HCT116 (cell line): ENCODE data around the gene SART3. TPM values are rescaled to one million over a fixed set of nuclear protein-coding genes. Genes with fewer than 3 reads are reported as not detected.

ENCODE experiments used
- ATAC-seq: fragments of 200-7000 bp; cut with Tn5 transposase; 2 replicates; pipeline ENCODE4 v1.9.1; 2020; ENCODE audit warnings: mild to moderate bottlenecking, moderate library complexity
- BruUV-seq: library from RNA; stranded (reverse); fragments of 400-500 nt; replicated peaks from 2 replicates; lab custom pipeline; 2021; lab: Mats Ljungman, UMichigan
- CTCF ChIA-PET: fragments of 300-600 bp; sonication (Branson Sonifier 250); formaldehyde crosslinking; loops from one replicate; lab custom pipeline; 2021; ENCODE audit warnings: antibody characterized with exemption; lab: Charles Lee
- POLR2A ChIA-PET: fragments of 300-600, 350-600 bp; sonication (Branson Sonifier 250); formaldehyde crosslinking; loops from one replicate; lab custom pipeline; 2021; ENCODE audit warnings: antibody characterized with exemption; lab: Charles Lee
- RAD21 ChIA-PET, 2 experiments: fragments of 300-600 bp; sonication (Branson Sonifier 250); formaldehyde crosslinking; loops; one replicate each; lab custom pipeline; 2023; ENCODE audit warnings: low total read pairs in 2 of 2; ENCODE audit not compliant: uncharacterized antibody in 2 of 2, unreplicated experiment in 2 of 2, low non-redundant PET in 1 of 2; lab: Charles Lee
- DNase-seq: peaks from one replicate; pipeline ENCODE4 v3.0.0-alpha.2; 2010; ENCODE audit warnings: low read depth, low spot score
- H2AFZ ChIP-seq: fragments of 200-600 bp; shearing (Covaris generic), sonication (generic); 2 replicates; pipeline ENCODE4 v1.6.1; 2017; ENCODE audit warnings: low read depth, mixed run types, mixed read lengths, antibody characterized with exemption, low read length; ENCODE audit not compliant: poor library complexity, severe bottlenecking
- H3K27ac ChIP-seq: 2 replicates; pipeline ENCODE4 v1.5.1; 2012; ENCODE audit warnings: low read depth, low read length
- H3K27me3 ChIP-seq: fragments of 200-600 bp; sonication (generic); 2 replicates; pipeline ENCODE4 v1.6.1; 2016; ENCODE audit warnings: mixed run types, low read length, mixed read lengths; ENCODE audit not compliant: insufficient read depth
- H3K36me3 ChIP-seq, 2 experiments: fragments of 200-500 bp in 1 of 2; fragments of 200-600 bp in 1 of 2; sonication (Bioruptor generic) in 1 of 2; sonication (generic) in 1 of 2; 2 replicates each; pipeline versions ENCODE4 v1.5.1 to v1.6.1; 2014 to 2016; ENCODE audit warnings: low read length in 2 of 2, inconsistent platforms in 1 of 2, mixed read lengths in 1 of 2, mixed run types in 1 of 2; ENCODE audit not compliant: insufficient read depth in 2 of 2, control insufficient read depth in 1 of 2
- H3K4me1 ChIP-seq, 2 experiments: fragments of 200-600 bp in 1 of 2; sonication (generic) in 1 of 2; 2 replicates each; pipeline versions ENCODE4 v1.5.1 to v1.6.1; 2012 to 2017; ENCODE audit warnings: low read length in 2 of 2, inconsistent platforms in 1 of 2, mild to moderate bottlenecking in 1 of 2, mixed read lengths in 1 of 2, mixed run types in 1 of 2, moderate library complexity in 1 of 2; ENCODE audit not compliant: insufficient read depth in 2 of 2, control insufficient read depth in 1 of 2
- H3K4me2 ChIP-seq: fragments of 200-600 bp; sonication (generic); 2 replicates; pipeline ENCODE4 v1.6.1; 2017; ENCODE audit warnings: mixed run types, low read length, mixed read lengths
- H3K4me3 ChIP-seq, 2 experiments: fragments of 200-600 bp in 1 of 2; sonication (generic) in 1 of 2; replicated peaks in 1 of 2; 2 replicates each; pipeline ENCODE4 v1.5.1; 2011 to 2016; ENCODE audit warnings: low read length in 2 of 2, control low read depth in 1 of 2, low read depth in 1 of 2, mild to moderate bottlenecking in 1 of 2, mixed read lengths in 1 of 2, mixed run types in 1 of 2
- H3K79me2 ChIP-seq: fragments of 200-600 bp; sonication (generic); 2 replicates; pipeline ENCODE4 v1.6.1; 2017; ENCODE audit warnings: mild to moderate bottlenecking, mixed run types, low read length, moderate library complexity, mixed read lengths; ENCODE audit not compliant: insufficient read depth
- H3K9ac ChIP-seq: fragments of 200-600 bp; sonication (generic); 2 replicates; pipeline ENCODE4 v1.6.1; 2016; ENCODE audit warnings: low read length, mixed read lengths
- H3K9me2 ChIP-seq: fragments of 200-600 bp; sonication (generic), shearing (Covaris generic); 2 replicates; pipeline ENCODE4 v1.6.1; 2017; ENCODE audit warnings: mixed run types, mild to moderate bottlenecking, moderate library complexity; ENCODE audit not compliant: insufficient read depth
- H3K9me3 ChIP-seq, 2 experiments: fragments of 200-500 bp in 1 of 2; fragments of 200-600 bp in 1 of 2; sonication (Bioruptor generic) in 1 of 2; sonication (generic) in 1 of 2; 2 replicates each; pipeline ENCODE4 v1.6.1; 2014 to 2017; ENCODE audit warnings: low read length in 2 of 2, mixed read lengths in 2 of 2, inconsistent platforms in 1 of 2, low read depth in 1 of 2, mild to moderate bottlenecking in 1 of 2, mixed run types in 1 of 2, moderate library complexity in 1 of 2; ENCODE audit not compliant: control insufficient read depth in 1 of 2, insufficient read depth in 1 of 2
- H4K20me1 ChIP-seq: fragments of 200-600 bp; sonication (generic), shearing (Covaris generic); 2 replicates; pipeline ENCODE4 v1.6.1; 2017; ENCODE audit warnings: mixed run types, mild to moderate bottlenecking, moderate library complexity; ENCODE audit not compliant: insufficient read depth
- CBX3 ChIP-seq: IDR thresholded peaks from 2 replicates; pipeline ENCODE4 v1.6.1; 2012; ENCODE audit warnings: low read depth
- EZH2 ChIP-seq: fragments of 200-600 bp; sonication (generic); IDR thresholded peaks from 2 replicates; pipeline ENCODE4 v1.6.1; 2017; ENCODE audit warnings: antibody characterized with exemption, mixed run types
- SIN3A ChIP-seq: IDR thresholded peaks from 2 replicates; pipeline ENCODE4 v1.6.1; 2012; ENCODE audit warnings: low read depth
- SP1 ChIP-seq: IDR thresholded peaks from 2 replicates; pipeline ENCODE4 v1.6.1; 2012; ENCODE audit warnings: low read depth
- SRF ChIP-seq: IDR thresholded peaks from 2 replicates; pipeline ENCODE4 v1.6.1; 2012; ENCODE audit warnings: low read depth
- YY1 ChIP-seq: IDR thresholded peaks from 2 replicates; pipeline ENCODE4 v1.6.1; 2011; ENCODE audit warnings: low read length, low read depth, moderate library complexity, mild to moderate bottlenecking; ENCODE audit not compliant: insufficient replicate concordance; ENCODE audit errors: extremely low read depth
- ZFX ChIP-seq: fragments of 450-650 bp; IDR thresholded peaks from 2 replicates; pipeline ENCODE4 v1.6.1; 2017
- intact Hi-C: fragments of 100-400 bp; cut with micrococcal nuclease; formaldehyde crosslinking; loops from 2 replicates; pipeline ENCODE4 v1.10.0; 2022
- total RNA-seq: library from RNA; stranded (reverse); gene quantifications from one replicate; pipeline ENCODE4 v1.2.1, GENCODE V29; 2021; ENCODE audit not compliant: unreplicated experiment
- TF ChIP-seq, protein P1 (sequence below): IDR thresholded peaks from 2 replicates; pipeline ENCODE4 v1.6.1; 2011; ENCODE audit warnings: mild to moderate bottlenecking, low read length, moderate library complexity; ENCODE audit not compliant: insufficient replicate concordance; ENCODE audit errors: extremely low read depth
- TF ChIP-seq, protein P2 (sequence below): IDR thresholded peaks from 2 replicates; pipeline ENCODE4 v1.6.1; 2012; ENCODE audit warnings: low read depth
- TF ChIP-seq, protein P3 (sequence below): IDR thresholded peaks from 2 replicates; pipeline ENCODE4 v1.6.1; 2012
- TF ChIP-seq, protein P4 (sequence below): IDR thresholded peaks from 2 replicates; pipeline ENCODE4 v1.6.1; 2012

The SART3 gene
- total RNA-seq, 1 experiment from 2014 or later = 76.1 TPM

DNA sequence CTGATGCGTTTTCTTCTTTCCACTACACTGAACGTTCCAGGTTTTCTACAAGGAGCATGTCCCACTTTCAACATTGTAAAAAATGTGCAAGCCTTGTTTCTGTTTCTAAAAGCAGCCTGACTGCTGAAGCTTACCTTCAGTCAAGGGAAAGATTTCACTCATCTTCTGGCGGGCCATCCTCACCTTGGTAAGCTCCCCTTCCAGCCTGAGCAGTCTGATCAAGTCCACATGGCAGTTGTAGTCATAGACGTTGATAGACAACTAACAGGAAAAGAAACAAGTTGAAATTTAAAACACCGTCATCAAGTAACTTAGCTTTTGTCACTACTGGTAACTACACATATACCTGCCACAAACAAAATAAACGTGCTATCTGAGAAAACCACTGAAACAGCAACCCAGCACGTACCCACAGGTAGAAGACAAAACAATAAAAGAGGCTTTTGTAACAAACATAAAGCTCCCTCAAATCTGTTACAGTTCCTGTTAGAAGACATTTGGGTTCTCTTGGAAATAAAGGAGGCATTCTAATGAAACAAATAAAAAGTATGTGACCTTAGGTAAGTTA is 11.9 kb downstream of the SART3 start (continued):
- TF ChIP-seq, protein P1, sequence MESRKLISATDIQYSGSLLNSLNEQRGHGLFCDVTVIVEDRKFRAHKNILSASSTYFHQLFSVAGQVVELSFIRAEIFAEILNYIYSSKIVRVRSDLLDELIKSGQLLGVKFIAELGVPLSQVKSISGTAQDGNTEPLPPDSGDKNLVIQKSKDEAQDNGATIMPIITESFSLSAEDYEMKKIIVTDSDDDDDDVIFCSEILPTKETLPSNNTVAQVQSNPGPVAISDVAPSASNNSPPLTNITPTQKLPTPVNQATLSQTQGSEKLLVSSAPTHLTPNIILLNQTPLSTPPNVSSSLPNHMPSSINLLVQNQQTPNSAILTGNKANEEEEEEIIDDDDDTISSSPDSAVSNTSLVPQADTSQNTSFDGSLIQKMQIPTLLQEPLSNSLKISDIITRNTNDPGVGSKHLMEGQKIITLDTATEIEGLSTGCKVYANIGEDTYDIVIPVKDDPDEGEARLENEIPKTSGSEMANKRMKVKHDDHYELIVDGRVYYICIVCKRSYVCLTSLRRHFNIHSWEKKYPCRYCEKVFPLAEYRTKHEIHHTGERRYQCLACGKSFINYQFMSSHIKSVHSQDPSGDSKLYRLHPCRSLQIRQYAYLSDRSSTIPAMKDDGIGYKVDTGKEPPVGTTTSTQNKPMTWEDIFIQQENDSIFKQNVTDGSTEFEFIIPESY = no peak
- TF ChIP-seq SRF = no peak
- TF ChIP-seq, all 23 proteins: peak for 0

DNA sequence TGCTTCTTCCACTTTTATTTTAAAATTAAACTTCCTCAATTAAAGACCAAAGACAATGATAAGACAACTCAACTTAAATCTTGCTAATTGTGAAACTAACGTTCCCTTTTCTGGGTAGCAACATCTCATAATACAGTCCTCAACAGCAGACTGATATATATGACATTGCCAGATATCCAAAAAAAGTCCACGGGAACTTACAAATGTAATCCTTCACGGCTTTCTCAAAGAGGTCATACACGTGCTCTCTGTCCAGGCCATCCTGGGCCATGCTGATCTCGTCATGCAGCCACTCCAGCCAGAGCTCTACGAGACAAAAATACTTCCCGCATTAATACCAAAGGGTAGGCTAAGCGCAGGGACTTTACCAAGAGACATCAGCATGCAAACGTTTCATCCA is 13.3 kb downstream of the SART3 start:
- H3K4me1 ChIP-seq = no peaks in the 10 kb centered on the region
- H3K9ac ChIP-seq = no peak overlapping the region
- H3K79me2 ChIP-seq = peaks cover 93% of the 10 kb centered on the region
- no TSS peak for BruUV-seq
- H4K20me1 ChIP-seq = peaks cover 20% of the 10 kb centered on the region; the same call in 1 of the 2 replicates
- no peak overlapping the region for H3K4me2 ChIP-seq
- no peaks in the 10 kb centered on the region for H3K9me3 ChIP-seq
- no peak overlapping the region for H3K27ac ChIP-seq
- POLR2A ChIA-PET = no interaction called here
- ATAC-seq = no peak
- TF ChIP-seq SP1 (no peak), SIN3A (no peak), CBX3 (no peak), YY1 (no peak), EZH2 (no peak), ZFX (no peak)
- TF ChIP-seq, protein P2, sequence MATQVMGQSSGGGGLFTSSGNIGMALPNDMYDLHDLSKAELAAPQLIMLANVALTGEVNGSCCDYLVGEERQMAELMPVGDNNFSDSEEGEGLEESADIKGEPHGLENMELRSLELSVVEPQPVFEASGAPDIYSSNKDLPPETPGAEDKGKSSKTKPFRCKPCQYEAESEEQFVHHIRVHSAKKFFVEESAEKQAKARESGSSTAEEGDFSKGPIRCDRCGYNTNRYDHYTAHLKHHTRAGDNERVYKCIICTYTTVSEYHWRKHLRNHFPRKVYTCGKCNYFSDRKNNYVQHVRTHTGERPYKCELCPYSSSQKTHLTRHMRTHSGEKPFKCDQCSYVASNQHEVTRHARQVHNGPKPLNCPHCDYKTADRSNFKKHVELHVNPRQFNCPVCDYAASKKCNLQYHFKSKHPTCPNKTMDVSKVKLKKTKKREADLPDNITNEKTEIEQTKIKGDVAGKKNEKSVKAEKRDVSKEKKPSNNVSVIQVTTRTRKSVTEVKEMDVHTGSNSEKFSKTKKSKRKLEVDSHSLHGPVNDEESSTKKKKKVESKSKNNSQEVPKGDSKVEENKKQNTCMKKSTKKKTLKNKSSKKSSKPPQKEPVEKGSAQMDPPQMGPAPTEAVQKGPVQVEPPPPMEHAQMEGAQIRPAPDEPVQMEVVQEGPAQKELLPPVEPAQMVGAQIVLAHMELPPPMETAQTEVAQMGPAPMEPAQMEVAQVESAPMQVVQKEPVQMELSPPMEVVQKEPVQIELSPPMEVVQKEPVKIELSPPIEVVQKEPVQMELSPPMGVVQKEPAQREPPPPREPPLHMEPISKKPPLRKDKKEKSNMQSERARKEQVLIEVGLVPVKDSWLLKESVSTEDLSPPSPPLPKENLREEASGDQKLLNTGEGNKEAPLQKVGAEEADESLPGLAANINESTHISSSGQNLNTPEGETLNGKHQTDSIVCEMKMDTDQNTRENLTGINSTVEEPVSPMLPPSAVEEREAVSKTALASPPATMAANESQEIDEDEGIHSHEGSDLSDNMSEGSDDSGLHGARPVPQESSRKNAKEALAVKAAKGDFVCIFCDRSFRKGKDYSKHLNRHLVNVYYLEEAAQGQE = no peak
- TF ChIP-seq, protein P3, sequence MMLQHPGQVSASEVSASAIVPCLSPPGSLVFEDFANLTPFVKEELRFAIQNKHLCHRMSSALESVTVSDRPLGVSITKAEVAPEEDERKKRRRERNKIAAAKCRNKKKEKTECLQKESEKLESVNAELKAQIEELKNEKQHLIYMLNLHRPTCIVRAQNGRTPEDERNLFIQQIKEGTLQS = no peak
- TF ChIP-seq, protein P4, sequence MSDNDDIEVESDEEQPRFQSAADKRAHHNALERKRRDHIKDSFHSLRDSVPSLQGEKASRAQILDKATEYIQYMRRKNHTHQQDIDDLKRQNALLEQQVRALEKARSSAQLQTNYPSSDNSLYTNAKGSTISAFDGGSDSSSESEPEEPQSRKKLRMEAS = no peak
- TF ChIP-seq, all 23 proteins: peak for 0
- CTCF ChIA-PET = no interaction called here
- intact Hi-C loops = no loop called here
- no peak overlapping the region for H2AFZ ChIP-seq
- no peaks in the 10 kb centered on the region for H3K27me3 ChIP-seq
- H3K4me3 ChIP-seq = no peak overlapping the region
- RAD21 ChIA-PET = no interaction called here
- DNase-seq = no peak
- no peaks in the 10 kb centered on the region for H3K9me2 ChIP-seq
- peaks cover 32 to 38% of the 10 kb centered on the region in 2 experiments for H3K36me3 ChIP-seq
